CD4-positive, alpha-beta T cell treated with Interleukin-2 at 100 ng/mL for 4 hours (primary cell): ENCODE measurements around the gene ARHGAP42.

Source experiments
- DNase-seq: peaks from one replicate; pipeline ENCODE4 v3.0.0-alpha.2; 2020; ENCODE audit warnings: low spot score

Gene ARHGAP42

GRCh38 chr11:100833276-100833675 is 146.2 kb downstream of the ARHGAP42 start:
- DNase-seq: no peak

- no peak for DNase-seq
Observed at GRCh38 chr11:100835854-100836253, 148.8 kb downstream of the ARHGAP42 start.

- no peak for DNase-seq
Observed at GRCh38 chr11:100837311-100837710, 150.2 kb downstream of the ARHGAP42 start.

GRCh38 chr11:100841711-100842407 is 154.8 kb downstream of the ARHGAP42 start:
- no peak for DNase-seq

- no peak for DNase-seq
Observed at GRCh38 chr11:100847696-100848216, 160.7 kb downstream of the ARHGAP42 start.

- DNase-seq: no peak
Observed at GRCh38 chr11:100849009-100849900, 162.2 kb downstream of the ARHGAP42 start.

- no peak for DNase-seq
Observed at GRCh38 chr11:100849901-100850235, 162.8 kb downstream of the ARHGAP42 start.

- no peak for DNase-seq
Observed at GRCh38 chr11:100851147-100851546, 164.1 kb downstream of the ARHGAP42 start.

- no peak for DNase-seq
Observed at GRCh38 chr11:100851584-100852152, 164.6 kb downstream of the ARHGAP42 start.

GRCh38 chr11:100855466-100856067 is 168.5 kb downstream of the ARHGAP42 start:
- no peak for DNase-seq

- no peak for DNase-seq
Observed at GRCh38 chr11:100857236-100858005, 170.3 kb downstream of the ARHGAP42 start.

- DNase-seq: no peak
Observed at GRCh38 chr11:100860318-100861155, 173.4 kb downstream of the ARHGAP42 start.

GRCh38 chr11:100861212-100861611 is 174.1 kb downstream of the ARHGAP42 start:
- DNase-seq: no peak

GRCh38 chr11:100863080-100863581 is 176.0 kb downstream of the ARHGAP42 start:
- DNase-seq: no peak

- no peak for DNase-seq
Observed at GRCh38 chr11:100865443-100866065, 178.5 kb downstream of the ARHGAP42 start.

- DNase-seq: no peak
Observed at GRCh38 chr11:100866453-100866852, 179.4 kb downstream of the ARHGAP42 start.

- no peak for DNase-seq
Observed at GRCh38 chr11:100867606-100868005, 180.5 kb downstream of the ARHGAP42 start.

- DNase-seq: no peak
Observed at GRCh38 chr11:100869328-100869727, 182.2 kb downstream of the ARHGAP42 start.

GRCh38 chr11:100870138-100870537 is 183.1 kb downstream of the ARHGAP42 start:
- DNase-seq: no peak
